GM21786 (cell line): ENCODE results near the gene GDF10.

Source experiments
- ATAC-seq: cut with Tn5 transposase; IDR thresholded peaks from one replicate; pipeline ENCODE4 v1.9.1; 2021; ENCODE audit not compliant: unreplicated experiment

Gene GDF10

GRCh38 chr10:47299611-47300428 lies at the start of gene GDF10:
TSS of gene GDF10 (plus strand) at chr10:47300197. CDS start at chr10:47300652, 455 bp downstream.
- ATAC-seq = no peak

- ATAC-seq = no peak
Observed at GRCh38 chr10:47252093-47252780, 47.8 kb upstream of the GDF10 start.

- no peak for ATAC-seq
Observed at GRCh38 chr10:47253030-47253637, 46.9 kb upstream of the GDF10 start.

- ATAC-seq = no peak
Observed at GRCh38 chr10:47253651-47254375, 46.2 kb upstream of the GDF10 start.

- ATAC-seq = no peak
Observed at GRCh38 chr10:47254611-47255010, 45.4 kb upstream of the GDF10 start.

GRCh38 chr10:47255033-47255813 lies 44.8 kb upstream of the GDF10 start:
- ATAC-seq = no peak

GRCh38 chr10:47255866-47256265 lies 44.1 kb upstream of the GDF10 start:
- no peak for ATAC-seq

GRCh38 chr10:47256751-47257336 lies 43.2 kb upstream of the GDF10 start:
- no peak for ATAC-seq

GRCh38 chr10:47257396-47258120 lies 42.4 kb upstream of the GDF10 start:
- ATAC-seq = no peak

GRCh38 chr10:47258921-47259320 lies 41.1 kb upstream of the GDF10 start:
- no peak for ATAC-seq

- ATAC-seq = no peak
Observed at GRCh38 chr10:47259466-47259865, 40.5 kb upstream of the GDF10 start.

GRCh38 chr10:47260505-47261111 lies 39.4 kb upstream of the GDF10 start:
- ATAC-seq = peak; percentile 10

GRCh38 chr10:47261121-47261520 lies 38.9 kb upstream of the GDF10 start:
- peak; percentile 99 for ATAC-seq

GRCh38 chr10:47261556-47261955 lies 38.4 kb upstream of the GDF10 start:
- ATAC-seq = no peak

- no peak for ATAC-seq
Observed at GRCh38 chr10:47262606-47263533, 37.1 kb upstream of the GDF10 start.

GRCh38 chr10:47264797-47265281 lies 35.2 kb upstream of the GDF10 start:
- ATAC-seq = no peak

GRCh38 chr10:47266602-47267001 lies 33.4 kb upstream of the GDF10 start:
- no peak for ATAC-seq

GRCh38 chr10:47268696-47269095 lies 31.3 kb upstream of the GDF10 start:
- no peak for ATAC-seq
